Tibial nerve (tissue), 4 donors: ENCODE measurements around the gene OPCML.

Experiments
- EP300 ChIP-seq, 2 donors: sonication (generic); formaldehyde crosslinking; IDR thresholded peaks; one replicate each; pipeline ENCODE4 v1.6.1; 2017; ENCODE audit warnings: antibody characterized with exemption in 2 of 2, mild to moderate bottlenecking in 1 of 2
- POLR2A ChIP-seq, 2 donors: fragments of 450-650 bp; IDR thresholded peaks; one replicate each; pipeline ENCODE4 v1.6.1; 2017; ENCODE audit warnings: antibody characterized with exemption in 2 of 2, mild to moderate bottlenecking in 2 of 2, moderate library complexity in 2 of 2
- TF ChIP-seq, protein P1 (sequence below), 5 experiments: fragments of 200-600 bp in 3 of 5; fragments of 450-650 bp in 2 of 5; sonication (generic) in 3 of 5; IDR thresholded peaks; one replicate each; pipeline ENCODE4 v1.5.1; 2016 to 2019; ENCODE audit warnings: antibody characterized with exemption in 5 of 5, mild to moderate bottlenecking in 3 of 5, moderate library complexity in 2 of 5

- TF ChIP-seq, protein P1, sequence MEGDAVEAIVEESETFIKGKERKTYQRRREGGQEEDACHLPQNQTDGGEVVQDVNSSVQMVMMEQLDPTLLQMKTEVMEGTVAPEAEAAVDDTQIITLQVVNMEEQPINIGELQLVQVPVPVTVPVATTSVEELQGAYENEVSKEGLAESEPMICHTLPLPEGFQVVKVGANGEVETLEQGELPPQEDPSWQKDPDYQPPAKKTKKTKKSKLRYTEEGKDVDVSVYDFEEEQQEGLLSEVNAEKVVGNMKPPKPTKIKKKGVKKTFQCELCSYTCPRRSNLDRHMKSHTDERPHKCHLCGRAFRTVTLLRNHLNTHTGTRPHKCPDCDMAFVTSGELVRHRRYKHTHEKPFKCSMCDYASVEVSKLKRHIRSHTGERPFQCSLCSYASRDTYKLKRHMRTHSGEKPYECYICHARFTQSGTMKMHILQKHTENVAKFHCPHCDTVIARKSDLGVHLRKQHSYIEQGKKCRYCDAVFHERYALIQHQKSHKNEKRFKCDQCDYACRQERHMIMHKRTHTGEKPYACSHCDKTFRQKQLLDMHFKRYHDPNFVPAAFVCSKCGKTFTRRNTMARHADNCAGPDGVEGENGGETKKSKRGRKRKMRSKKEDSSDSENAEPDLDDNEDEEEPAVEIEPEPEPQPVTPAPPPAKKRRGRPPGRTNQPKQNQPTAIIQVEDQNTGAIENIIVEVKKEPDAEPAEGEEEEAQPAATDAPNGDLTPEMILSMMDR (IDR thresholded peaks at IDR 0.05) = no peak
- TF ChIP-seq POLR2A (IDR thresholded peaks at IDR 0.05) (no peak), EP300 (IDR thresholded peaks at IDR 0.05) (no peak)
Measured at GRCh38 chr11:132814410-132814809, 717.9 kb downstream of the OPCML start.
